NB4 (cell line): ENCODE measurements around the gene DPEP2NB.

Source experiments
- DNase-seq: peaks from one replicate; pipeline ENCODE4 v3.0.0; 2010; ENCODE audit warnings: low read depth
- H3K4me3 ChIP-seq: one replicate; pipeline ENCODE4 v1.5.1; 2011; ENCODE audit warnings: mild to moderate bottlenecking, low read depth, low read length, moderate library complexity
- CTCF ChIP-seq: IDR thresholded peaks from one replicate; pipeline ENCODE4 v1.5.1; 2012; ENCODE audit warnings: low read depth, low read length
- MAX ChIP-seq: IDR thresholded peaks from 2 replicates; pipeline ENCODE4 v1.6.1; 2011; ENCODE audit warnings: low read depth, low read length
- MYC ChIP-seq: IDR thresholded peaks from 2 replicates; pipeline ENCODE4 v1.6.1; 2011; ENCODE audit warnings: low read depth, low read length
- POLR2A ChIP-seq: IDR thresholded peaks from 2 replicates; pipeline ENCODE4 v1.6.1; 2011; ENCODE audit warnings: mild to moderate bottlenecking; ENCODE audit not compliant: insufficient read length; ENCODE audit errors: extremely low read depth

Gene DPEP2NB

GRCh38 chr16:67989322-67990017 is 26.2 kb downstream of the DPEP2NB start:
- no peak for DNase-seq
- TF ChIP-seq MAX (no peak), MYC (no peak), POLR2A (no peak), CTCF (no peak)
- H3K4me3 ChIP-seq, result no peak overlapping the region

GRCh38 chr16:67988675-67989074 is 27.0 kb downstream of the DPEP2NB start:
- H3K4me3 ChIP-seq, result no peak overlapping the region
- DNase-seq, result no peak
- TF ChIP-seq CTCF (no peak), MAX (no peak)

GRCh38 chr16:67987460-67988160 is 28.1 kb downstream of the DPEP2NB start:
- no peak for TF ChIP-seq POLR2A
- no peak for TF ChIP-seq MYC
- no peak for TF ChIP-seq CTCF
- no peak for TF ChIP-seq MAX
- no peak for DNase-seq
- H3K4me3 ChIP-seq, result no peak overlapping the region

GRCh38 chr16:67986949-67987348 is 28.8 kb downstream of the DPEP2NB start:
- H3K4me3 ChIP-seq, result no peak overlapping the region
- no peak for DNase-seq
- TF ChIP-seq MAX (no peak), MYC (no peak), POLR2A (no peak), CTCF (no peak)

- DNase-seq, result no peak
- no peak for TF ChIP-seq MAX
- no peak for TF ChIP-seq POLR2A
- no peak for TF ChIP-seq MYC
- no peak for TF ChIP-seq CTCF
- H3K4me3 ChIP-seq, result no peak overlapping the region
Measured at GRCh38 chr16:67982011-67982696, 33.6 kb downstream of the DPEP2NB start.
